Measurements from ENCODE around the gene GPR137C.

Gene GPR137C

GRCh38 chr14:52550661-52551060 lies 2.0 kb upstream of the GPR137C start:
- no peak overlapping the region for H3K4me3 ChIP-seq (ENCODE audit: low read depth, low read length)
- DNase-seq (ENCODE audit: low read depth): no peak
- TF ChIP-seq, protein P1, sequence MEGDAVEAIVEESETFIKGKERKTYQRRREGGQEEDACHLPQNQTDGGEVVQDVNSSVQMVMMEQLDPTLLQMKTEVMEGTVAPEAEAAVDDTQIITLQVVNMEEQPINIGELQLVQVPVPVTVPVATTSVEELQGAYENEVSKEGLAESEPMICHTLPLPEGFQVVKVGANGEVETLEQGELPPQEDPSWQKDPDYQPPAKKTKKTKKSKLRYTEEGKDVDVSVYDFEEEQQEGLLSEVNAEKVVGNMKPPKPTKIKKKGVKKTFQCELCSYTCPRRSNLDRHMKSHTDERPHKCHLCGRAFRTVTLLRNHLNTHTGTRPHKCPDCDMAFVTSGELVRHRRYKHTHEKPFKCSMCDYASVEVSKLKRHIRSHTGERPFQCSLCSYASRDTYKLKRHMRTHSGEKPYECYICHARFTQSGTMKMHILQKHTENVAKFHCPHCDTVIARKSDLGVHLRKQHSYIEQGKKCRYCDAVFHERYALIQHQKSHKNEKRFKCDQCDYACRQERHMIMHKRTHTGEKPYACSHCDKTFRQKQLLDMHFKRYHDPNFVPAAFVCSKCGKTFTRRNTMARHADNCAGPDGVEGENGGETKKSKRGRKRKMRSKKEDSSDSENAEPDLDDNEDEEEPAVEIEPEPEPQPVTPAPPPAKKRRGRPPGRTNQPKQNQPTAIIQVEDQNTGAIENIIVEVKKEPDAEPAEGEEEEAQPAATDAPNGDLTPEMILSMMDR (IDR thresholded peaks at IDR 0.05; ENCODE audit: insufficient read depth, low read depth, low read length, missing control alignments): no peak

GRCh38 chr14:52551205-52551604 lies 1.4 kb upstream of the GPR137C start:
- TF ChIP-seq, protein P1 (IDR thresholded peaks at IDR 0.05; ENCODE audit: insufficient read depth, low read depth, low read length, missing control alignments): no peak
- peak overlapping the region; percentile 98 for H3K4me3 ChIP-seq (ENCODE audit: low read depth, low read length)

DNA sequence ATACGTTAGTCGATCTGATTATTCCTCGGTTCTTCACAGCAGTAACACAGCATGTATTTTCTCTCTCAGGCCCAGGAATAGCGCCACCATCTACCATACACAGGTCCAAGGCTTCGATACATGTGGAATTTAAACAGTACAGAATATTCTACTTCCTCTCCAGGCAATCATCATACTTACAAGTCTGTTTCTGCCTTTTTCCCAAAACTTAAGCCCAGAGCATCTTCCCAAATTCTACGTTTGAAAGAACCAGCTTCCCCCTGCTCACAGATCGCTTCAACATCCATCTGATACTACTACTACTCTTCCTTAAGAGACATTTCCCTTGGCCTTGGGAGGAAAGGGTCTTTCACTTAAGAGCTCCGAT lies 957 bp upstream of the GPR137C start:
- TF ChIP-seq, protein P1 (IDR thresholded peaks at IDR 0.05; ENCODE audit: insufficient read depth, low read depth, low read length, missing control alignments): peak; percentile 17
- peak; percentile 32 for DNase-seq (ENCODE audit: low read depth)
- H3K4me3 ChIP-seq (ENCODE audit: low read depth, low read length): peak overlapping the region; percentile 98

More at GRCh38 chr14:52551205-52551604, 1.4 kb upstream of the GPR137C start:
- DNase-seq (ENCODE audit: low read depth): no peak

DNA sequence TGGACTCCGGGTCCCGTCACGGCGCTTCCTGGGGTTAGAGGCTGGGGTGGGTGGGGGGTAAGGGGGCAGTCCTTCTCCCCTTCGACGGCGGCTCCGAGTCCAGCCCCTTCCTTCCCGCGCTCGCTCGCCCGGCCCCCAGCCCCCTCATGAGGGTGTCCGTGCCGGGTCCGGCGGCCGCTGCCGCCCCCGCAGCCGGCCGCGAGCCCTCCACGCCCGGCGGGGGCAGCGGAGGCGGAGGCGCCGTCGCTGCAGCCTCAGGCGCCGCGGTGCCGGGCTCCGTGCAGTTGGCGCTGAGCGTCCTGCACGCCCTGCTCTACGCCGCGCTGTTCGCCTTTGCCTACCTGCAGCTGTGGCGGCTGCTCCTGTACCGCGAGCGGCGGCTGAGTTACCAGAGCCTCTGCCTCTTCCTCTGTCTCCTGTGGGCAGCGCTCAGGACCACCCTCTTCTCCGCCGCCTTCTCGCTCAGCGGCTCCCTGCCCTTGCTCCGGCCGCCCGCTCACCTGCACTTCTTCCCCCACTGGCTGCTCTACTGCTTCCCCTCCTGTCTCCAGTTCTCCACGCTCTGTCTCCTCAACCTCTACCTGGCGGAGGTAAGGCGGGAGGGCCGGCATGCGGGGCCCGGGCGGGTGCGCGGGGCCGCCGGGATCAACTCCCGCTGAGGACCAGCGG lies 500 bp downstream of the GPR137C start:
- DNase-seq (ENCODE audit: low read depth): peak; percentile 54
- H3K4me3 ChIP-seq (ENCODE audit: low read depth, low read length): peak overlapping the region; percentile 87

DNA sequence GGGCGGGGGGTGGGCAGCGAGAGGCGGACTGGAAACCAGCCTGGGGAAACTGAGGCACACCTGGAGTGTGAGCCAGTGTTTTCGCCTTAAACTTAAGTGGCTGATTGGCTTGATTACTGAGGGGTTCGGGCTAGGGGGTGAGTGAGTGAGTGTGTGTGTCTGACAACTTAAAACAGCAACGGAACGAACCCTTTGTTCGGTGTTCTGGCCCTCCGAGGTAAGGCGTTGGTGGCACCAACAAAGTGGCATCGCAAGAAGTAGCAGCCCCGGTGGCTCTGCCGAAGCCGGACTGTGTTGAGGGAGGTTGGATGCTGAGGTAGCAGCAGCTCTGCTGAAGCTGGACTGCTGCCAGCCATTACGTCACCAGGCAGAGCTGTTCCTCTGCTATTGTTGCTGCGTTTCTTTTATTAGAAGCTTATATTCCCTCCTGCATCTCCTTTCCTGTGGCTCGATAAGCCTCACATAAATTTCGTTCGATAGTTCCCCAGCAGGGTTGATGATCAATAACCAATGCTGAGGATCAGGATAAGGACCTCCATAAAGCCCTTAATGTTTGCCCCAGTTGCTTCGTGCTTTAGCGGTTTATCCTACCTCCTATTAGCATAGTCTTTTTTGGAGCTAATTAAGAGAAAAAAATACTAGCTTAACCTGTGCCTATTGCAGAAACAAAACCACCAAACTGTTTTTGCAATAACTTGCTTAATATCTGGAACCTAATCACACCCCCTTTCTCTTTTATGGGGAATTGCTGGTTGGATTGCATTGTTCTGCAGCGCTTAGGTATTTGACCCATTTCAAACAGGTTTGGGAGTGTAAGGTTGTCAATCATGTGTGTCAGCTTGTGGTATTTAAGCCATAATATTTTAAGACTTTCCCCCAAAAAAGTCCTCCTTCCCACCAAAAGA lies 1.3 kb downstream of the GPR137C start:
- TF ChIP-seq, protein P1 (IDR thresholded peaks at IDR 0.05; ENCODE audit: insufficient read depth, low read depth, low read length, missing control alignments): no peak
- peak overlapping the region; percentile 87 for H3K4me3 ChIP-seq (ENCODE audit: low read depth, low read length)
- DNase-seq (ENCODE audit: low read depth): peak; percentile 87

More for the DNA sequence above, 500 bp downstream of the GPR137C start:
- TF ChIP-seq, protein P1 (IDR thresholded peaks at IDR 0.05; ENCODE audit: insufficient read depth, low read depth, low read length, missing control alignments): no peak

- TF ChIP-seq, protein P1 (IDR thresholded peaks at IDR 0.05; ENCODE audit: insufficient read depth, low read depth, low read length, missing control alignments): no peak
These were observed 6.1 kb downstream of the GPR137C start for GRCh38 chr14:52558688-52559087.

More at GRCh38 chr14:52558688-52559087, 6.1 kb downstream of the GPR137C start:
- H3K4me3 ChIP-seq (ENCODE audit: low read depth, low read length): no peak overlapping the region
- DNase-seq (ENCODE audit: low read depth): no peak
